Skeletal muscle tissue (tissue), 4 donors: ENCODE data around the gene LRRC14B. TPM values are rescaled to one million over a fixed set of nuclear protein-coding genes. Genes with fewer than 3 reads are reported as not detected.
A peak's percentile ranks its signal among the peaks of the same experiment; 100 is the strongest.

Experiments used
- H3K27ac ChIP-seq: one replicate; pipeline ENCODE4 v1.7.0; 2013; ENCODE audit warnings: mild to moderate bottlenecking, low read depth, low read length, inconsistent platforms
- H3K27me3 ChIP-seq, 3 donors: one replicate each; pipeline ENCODE4 v1.7.0; 2013; ENCODE audit warnings: low read length in 3 of 3; ENCODE audit not compliant: control insufficient read depth in 3 of 3, insufficient read depth in 3 of 3
- H3K36me3 ChIP-seq, 3 donors: one replicate each; pipeline ENCODE4 v1.7.0; 2013; ENCODE audit warnings: low read length in 3 of 3; ENCODE audit not compliant: control insufficient read depth in 3 of 3, insufficient read depth in 3 of 3
- H3K4me1 ChIP-seq, 3 donors: one replicate each; pipeline ENCODE4 v1.7.0; 2013; ENCODE audit warnings: low read length in 3 of 3, mild to moderate bottlenecking in 3 of 3; ENCODE audit not compliant: control insufficient read depth in 3 of 3, insufficient read depth in 3 of 3
- H3K4me3 ChIP-seq, 3 donors: one replicate each; pipeline ENCODE4 v1.7.0; 2013; ENCODE audit warnings: low read length in 3 of 3
- H3K9ac ChIP-seq, 3 donors: one replicate each; pipeline ENCODE4 v1.7.0; 2013; ENCODE audit warnings: low read length in 3 of 3, mild to moderate bottlenecking in 3 of 3, moderate library complexity in 2 of 3, low read depth in 1 of 3
- H3K9me3 ChIP-seq, 3 donors: one replicate each; pipeline ENCODE4 v1.7.0; 2013; ENCODE audit warnings: low read length in 3 of 3; ENCODE audit not compliant: control insufficient read depth in 3 of 3
- total RNA-seq: library from RNA; depleted of rRNA; stranded (reverse); fragments of >200 nt; gene quantifications from one replicate; pipeline ENCODE4 v1.2.3, GENCODE V29; 2014
- donor health status: Osteomylitis.

Gene LRRC14B
- total RNA-seq, 1 donor from 2014 or later = 19.3 TPM

DNA sequence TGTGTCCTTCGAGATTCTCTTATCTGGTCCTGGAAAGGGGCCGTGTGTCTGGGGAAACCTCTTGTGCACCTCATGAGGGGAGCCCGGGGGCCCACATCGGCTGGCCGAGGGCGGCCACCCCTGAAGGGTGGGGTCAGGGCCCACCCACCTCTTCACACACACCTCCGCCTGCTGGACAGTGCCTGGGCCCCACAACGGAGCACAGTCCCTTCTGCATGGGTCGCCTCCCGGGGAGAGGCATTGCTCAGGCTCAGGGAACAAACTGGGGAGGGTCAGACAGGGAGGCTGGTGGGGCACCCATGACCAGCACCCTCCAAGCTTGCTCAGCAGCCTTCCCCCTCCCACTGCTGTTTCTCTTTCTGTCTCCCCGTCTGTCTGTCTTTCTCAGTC is 1.3 kb upstream of the LRRC14B start:
- peak overlapping the region in 2 of 3 donors; percentile 64 to 67 for H3K4me3 ChIP-seq
- peak overlapping the region; percentile 98 for H3K27ac ChIP-seq

DNA sequence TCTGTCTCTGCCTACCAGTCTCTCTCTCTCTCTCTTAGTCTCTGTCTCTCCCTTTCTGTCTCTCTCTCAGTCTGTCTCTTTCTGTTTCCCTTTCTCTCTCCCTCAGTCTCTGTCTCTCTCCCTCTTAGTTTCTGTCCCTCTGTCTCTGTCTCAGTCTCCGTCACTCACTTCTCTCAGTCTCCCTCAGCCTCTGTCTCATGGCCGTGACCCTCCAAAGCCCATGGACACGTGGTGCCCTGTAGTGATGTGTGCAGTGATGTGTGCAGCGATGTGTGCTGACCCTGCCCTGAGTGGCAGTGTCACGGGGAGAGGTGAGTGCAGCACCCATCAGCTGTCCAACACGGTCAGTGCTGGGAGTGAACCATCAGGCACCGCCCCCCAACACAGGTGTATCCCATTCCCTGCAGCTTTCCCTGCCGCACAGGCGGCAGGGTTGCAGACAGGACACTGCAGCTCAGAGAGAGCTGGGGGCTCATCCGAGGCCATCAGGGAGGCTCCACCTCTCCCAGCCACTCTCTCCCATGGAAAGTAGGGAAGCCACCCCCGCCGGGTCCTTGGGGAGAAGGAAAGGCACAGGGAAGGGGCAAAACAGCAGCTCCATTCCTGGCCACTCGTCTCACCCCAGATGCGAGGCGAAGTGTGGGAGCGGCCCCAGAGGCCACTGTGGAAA is 794 bp upstream of the LRRC14B start:
- Histone ChIP-seq H3K27me3 (peaks cover 0 to 8% (median 4%) of the 10 kb centered on the region in 3 donors), H3K4me3 (peak overlapping the region; percentile 11 to 67 (median 64)), H3K4me1 (peaks cover 58 to 71% (median 67%) of the 10 kb centered on the region in 3 donors), H3K27ac (peak overlapping the region; percentile 98), H3K9ac (peak overlapping the region; percentile 75 to 90 (median 80)), H3K36me3 (peaks cover 6 to 16% (median 10%) of the 10 kb centered on the region in 3 donors), H3K9me3 (no peaks in the 10 kb centered on the region)

More for the DNA sequence above, 1.3 kb upstream of the LRRC14B start:
- peaks cover under 1 to 11% (median 5%) of the 10 kb centered on the region in 3 donors for H3K36me3 ChIP-seq
- no peaks in the 10 kb centered on the region for H3K9me3 ChIP-seq
- peak overlapping the region; percentile 75 to 90 (median 80) for H3K9ac ChIP-seq
- peaks cover 53 to 65% (median 61%) of the 10 kb centered on the region in 3 donors for H3K4me1 ChIP-seq
- H3K27me3 ChIP-seq = peaks cover 0 to 8% (median 4%) of the 10 kb centered on the region in 3 donors

DNA sequence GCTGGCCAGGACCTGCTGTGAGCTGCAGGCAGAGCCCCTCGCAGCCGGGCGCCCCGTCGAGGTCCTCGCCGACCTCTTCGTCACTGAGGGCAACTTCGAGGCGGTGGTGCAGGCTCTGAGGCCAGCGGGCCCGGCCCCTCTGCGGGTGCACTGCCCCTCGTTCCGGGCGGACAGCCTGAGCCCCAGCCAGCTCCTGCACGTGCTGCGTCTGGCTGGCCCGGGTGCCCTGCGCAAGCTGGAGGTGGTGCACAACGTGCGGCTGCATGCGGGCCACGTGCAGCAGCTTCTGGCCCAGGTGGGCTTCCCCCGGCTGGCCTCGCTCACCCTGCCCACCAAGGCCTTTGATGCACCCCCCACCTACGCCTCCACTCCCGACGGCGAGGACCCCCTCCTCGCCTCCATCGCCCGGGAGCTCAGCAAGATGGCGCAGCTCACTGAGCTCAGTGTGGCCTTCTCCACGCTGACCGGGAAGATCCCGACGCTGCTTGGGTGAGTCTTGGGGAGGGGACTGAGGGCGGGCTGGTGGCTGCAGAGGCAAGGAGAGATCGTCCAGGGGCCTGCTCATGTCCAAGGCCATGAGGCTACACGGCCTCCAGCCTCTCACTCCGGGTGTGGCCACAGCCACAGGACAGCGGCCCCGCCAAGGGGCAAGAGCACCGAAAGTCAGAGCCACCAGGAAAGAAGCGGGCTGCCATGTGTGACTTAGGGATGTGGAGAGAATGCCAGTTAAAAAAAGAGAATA is 825 bp downstream of the LRRC14B start:
- Histone ChIP-seq H3K27me3 (peaks cover 0 to 8% (median 4%) of the 10 kb centered on the region in 3 donors), H3K4me1 (peaks cover 59 to 78% (median 76%) of the 10 kb centered on the region in 3 donors), H3K4me3 (peak overlapping the region; percentile 78 to 90 (median 88)), H3K9ac (peak overlapping the region; percentile 78 to 93 (median 84)), H3K9me3 (no peaks in the 10 kb centered on the region), H3K36me3 (peaks cover 9 to 24% (median 17%) of the 10 kb centered on the region in 3 donors), H3K27ac (peak overlapping the region; percentile 98)

DNA sequence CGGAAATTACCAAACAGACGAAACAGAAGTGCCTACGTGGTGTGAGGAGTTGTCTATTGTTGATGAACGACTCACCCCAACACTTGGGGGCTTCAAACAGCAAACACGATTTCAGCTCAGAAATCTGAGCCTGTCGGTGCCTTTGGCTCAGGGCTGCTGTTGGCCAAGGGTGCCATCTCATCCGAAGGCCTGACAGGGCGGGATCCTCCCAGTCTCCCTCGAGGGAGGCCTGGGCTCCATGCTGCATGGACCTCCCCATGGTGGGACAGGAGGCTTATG is 1.3 kb downstream of the LRRC14B start:
- peaks cover 0 to 8% (median 0%) of the 10 kb centered on the region in 3 donors for H3K27me3 ChIP-seq
- H3K36me3 ChIP-seq = peaks cover 9 to 24% (median 17%) of the 10 kb centered on the region in 3 donors
- H3K4me3 ChIP-seq = peak overlapping the region; percentile 78 to 90 (median 88)
- H3K4me1 ChIP-seq = peaks cover 57 to 75% (median 74%) of the 10 kb centered on the region in 3 donors
- H3K27ac ChIP-seq = peak overlapping the region; percentile 98
- no peaks in the 10 kb centered on the region for H3K9me3 ChIP-seq
- H3K9ac ChIP-seq = peak overlapping the region; percentile 78 to 93 (median 81)

DNA sequence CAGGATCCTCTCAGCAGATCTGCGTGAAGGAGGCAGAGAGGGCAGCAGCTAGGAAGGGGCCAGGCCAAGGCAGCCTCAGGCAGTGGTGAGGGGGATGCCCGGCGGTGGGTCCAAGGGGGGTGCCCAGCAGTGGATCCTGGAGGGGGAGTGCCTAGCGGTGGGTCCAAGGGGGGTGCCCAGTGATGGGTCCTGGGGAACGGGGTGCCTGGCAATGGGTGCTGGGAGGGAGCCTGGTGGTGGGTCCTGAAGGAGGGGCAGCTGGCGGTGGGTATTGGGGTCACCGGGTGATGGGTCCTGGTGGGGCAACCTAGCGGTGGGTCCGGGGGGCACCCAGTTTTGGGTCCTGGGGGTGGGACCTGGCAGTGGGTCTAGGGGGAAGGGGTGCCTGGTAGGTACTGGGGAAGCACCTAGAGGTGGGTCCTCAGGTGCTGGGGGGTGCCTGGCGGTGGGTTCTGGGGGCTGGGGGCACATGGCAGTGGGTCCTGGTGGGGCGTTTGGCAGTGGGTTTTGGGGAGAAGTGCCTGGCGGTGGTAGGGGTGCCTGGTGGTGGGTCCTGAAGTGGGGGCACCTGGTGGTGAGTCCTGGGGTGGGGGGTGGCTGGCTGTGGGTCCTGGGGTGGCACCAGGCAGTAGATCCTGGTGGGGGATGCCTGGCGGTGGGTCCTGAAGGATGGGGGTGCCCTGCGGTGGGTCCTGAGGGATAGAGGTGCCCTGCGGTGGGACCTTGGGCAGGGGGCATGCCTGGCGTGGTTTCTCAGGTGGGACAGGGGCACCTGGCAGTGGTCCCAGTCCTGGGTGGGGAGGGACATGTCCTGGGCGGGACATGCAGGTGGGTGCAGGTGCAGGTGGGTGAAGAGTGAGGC is 1.9 kb downstream of the LRRC14B start:
- H3K9ac ChIP-seq = peak overlapping the region; percentile 78 to 93 (median 81)
- H3K27ac ChIP-seq = peak overlapping the region; percentile 98
- peak overlapping the region; percentile 78 to 90 (median 88) for H3K4me3 ChIP-seq
- H3K9me3 ChIP-seq = no peaks in the 10 kb centered on the region
- H3K4me1 ChIP-seq = peaks cover 55 to 74% (median 73%) of the 10 kb centered on the region in 3 donors
- peaks cover 9 to 24% (median 17%) of the 10 kb centered on the region in 3 donors for H3K36me3 ChIP-seq
- H3K27me3 ChIP-seq = peaks cover 0 to 8% (median 0%) of the 10 kb centered on the region in 3 donors

DNA sequence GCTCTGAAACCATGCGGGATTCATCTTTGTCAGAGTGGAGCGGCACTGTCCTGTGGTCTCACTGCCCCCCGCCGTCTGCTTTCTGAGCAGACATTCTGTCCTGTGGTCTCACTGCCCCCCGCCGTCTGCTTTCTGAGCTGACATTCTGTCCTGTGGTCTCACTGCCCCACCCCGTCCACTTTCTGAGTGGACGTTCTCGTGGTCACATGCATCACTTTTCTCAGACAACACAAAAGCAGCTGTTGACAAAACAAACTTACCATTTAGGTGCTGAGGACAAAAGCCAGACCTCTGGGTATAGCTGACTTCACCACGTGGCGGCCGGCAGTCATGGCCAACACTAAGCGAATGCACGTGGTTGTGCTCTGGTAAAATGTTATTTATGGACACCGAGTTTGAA is 2.8 kb downstream of the LRRC14B start:
- Histone ChIP-seq H3K27me3 (peaks cover 0 to 8% (median 0%) of the 10 kb centered on the region in 3 donors), H3K4me1 (peaks cover 51 to 73% (median 69%) of the 10 kb centered on the region in 3 donors), H3K4me3 (peak overlapping the region; percentile 52 to 90 (median 88)), H3K9me3 (no peaks in the 10 kb centered on the region), H3K36me3 (peaks cover 9 to 29% (median 17%) of the 10 kb centered on the region in 3 donors), H3K27ac (peak overlapping the region; percentile 98), H3K9ac (peak overlapping the region; percentile 78 to 93 (median 81))

DNA sequence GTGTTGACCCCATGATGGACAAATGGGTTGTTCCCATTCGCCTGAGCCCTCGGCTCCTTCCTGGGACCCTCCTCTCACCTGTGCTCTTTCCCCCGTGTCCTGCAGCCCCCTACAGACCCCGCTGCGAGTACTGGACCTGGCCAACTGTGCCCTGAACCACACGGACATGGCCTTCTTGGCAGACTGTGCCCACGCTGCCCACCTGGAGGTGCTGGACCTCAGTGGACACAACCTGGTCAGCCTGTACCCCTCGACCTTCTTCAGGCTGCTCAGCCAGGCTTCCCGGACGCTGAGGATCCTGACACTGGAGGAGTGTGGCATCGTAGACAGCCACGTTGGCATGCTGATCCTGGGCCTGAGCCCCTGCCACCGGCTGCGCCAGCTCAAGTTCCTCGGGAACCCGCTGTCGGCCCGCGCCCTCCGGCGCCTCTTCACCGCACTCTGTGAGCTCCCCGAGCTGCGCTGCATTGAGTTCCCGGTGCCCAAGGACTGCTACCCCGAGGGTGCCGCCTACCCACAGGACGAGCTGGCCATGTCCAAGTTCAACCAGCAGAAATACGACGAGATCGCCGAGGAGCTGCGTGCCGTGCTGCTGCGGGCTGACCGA is 3.4 kb downstream of the LRRC14B start:
- Histone ChIP-seq H3K9ac (peak overlapping the region; percentile 59 to 85 (median 59)), H3K4me1 (peaks cover 45 to 70% (median 63%) of the 10 kb centered on the region in 3 donors), H3K4me3 (peak overlapping the region in 2 of 3 donors; percentile 65 to 69), H3K27me3 (peaks cover 0 to 8% (median 0%) of the 10 kb centered on the region in 3 donors), H3K36me3 (peaks cover 9 to 29% (median 17%) of the 10 kb centered on the region in 3 donors), H3K9me3 (no peaks in the 10 kb centered on the region), H3K27ac (peak overlapping the region; percentile 98)

DNA sequence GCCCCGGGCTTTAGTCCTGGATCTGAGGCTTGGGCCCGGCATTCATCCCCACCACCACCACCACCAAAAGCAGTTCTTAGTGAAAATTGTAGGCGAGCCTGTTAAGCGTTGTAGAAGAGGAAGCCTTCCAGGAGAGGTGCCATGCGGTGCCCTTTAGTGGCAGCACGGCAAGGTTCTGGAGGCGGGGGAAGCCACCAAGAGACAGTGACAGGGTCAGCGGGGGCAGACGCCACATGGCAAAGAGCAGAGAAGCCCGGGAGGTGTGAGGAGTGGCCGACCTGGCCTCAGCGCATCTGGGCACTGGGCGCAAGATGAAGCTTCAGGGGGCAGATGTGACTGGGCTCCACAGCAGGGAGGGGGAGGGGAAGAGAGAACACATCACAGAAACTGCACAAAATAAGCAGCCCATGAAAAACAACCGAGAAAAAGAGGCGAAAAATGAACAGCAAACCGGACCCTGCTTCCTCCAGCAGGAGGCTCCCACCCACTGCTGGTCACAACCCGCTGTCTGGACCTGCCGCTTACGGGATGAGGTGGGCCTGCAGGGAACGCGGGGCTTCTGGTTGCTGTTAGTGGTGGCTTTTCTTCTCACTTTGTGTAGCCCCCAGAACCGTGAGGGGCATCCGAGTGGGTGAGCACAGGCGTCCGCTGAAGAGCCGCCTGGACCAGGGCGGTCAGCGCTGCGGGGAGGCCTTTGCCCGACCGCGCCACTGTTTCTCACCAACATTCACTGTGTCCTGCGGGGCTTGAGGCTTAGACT is 4.3 kb downstream of the LRRC14B start:
- Histone ChIP-seq H3K27ac (peak overlapping the region; percentile 98), H3K9me3 (no peaks in the 10 kb centered on the region), H3K27me3 (peaks cover 0 to 8% (median 0%) of the 10 kb centered on the region in 3 donors), H3K4me3 (peak overlapping the region in 1 of 3 donors; percentile 13), H3K9ac (peak overlapping the region in 1 of 3 donors; percentile 50), H3K36me3 (peaks cover 9 to 29% (median 17%) of the 10 kb centered on the region in 3 donors), H3K4me1 (peaks cover 37 to 69% (median 54%) of the 10 kb centered on the region in 3 donors)
